H54 (cell line): Measurements from ENCODE around the gene DNAJC18.

Experiments used
- DNase-seq: peaks from one replicate; pipeline ENCODE4 v3.0.0; 2011; ENCODE audit warnings: low spot score, mixed read lengths; ENCODE audit not compliant: insufficient read length
- FAIRE-seq: peaks from 3 replicates; lab custom pipeline; 2011; peaks lifted over from hg19 to GRCh38; lab: Jason Lieb, UNC
- POLR2A ChIP-seq: IDR thresholded peaks from 2 replicates; pipeline ENCODE4 v1.6.1; 2011; ENCODE audit warnings: low read depth, mild to moderate bottlenecking, low read length

DNAJC18 gene

GRCh38 chr5:139378101-139378825 lies 61.1 kb downstream of the DNAJC18 start:
- FAIRE-seq (no peak), DNase-seq (no peak)
- no peak for TF ChIP-seq POLR2A

GRCh38 chr5:139377226-139377625 lies 62.1 kb downstream of the DNAJC18 start:
- DNase-seq (no peak), FAIRE-seq (no peak)
- no peak for TF ChIP-seq POLR2A

GRCh38 chr5:139376364-139376763 lies 63.0 kb downstream of the DNAJC18 start:
- FAIRE-seq (no peak), DNase-seq (no peak)
- no peak for TF ChIP-seq POLR2A

- FAIRE-seq (no peak), DNase-seq (no peak)
- TF ChIP-seq POLR2A, result no peak
These were observed 64.4 kb downstream of the DNAJC18 start for GRCh38 chr5:139374909-139375308.

- no peak for FAIRE-seq
- TF ChIP-seq POLR2A, result no peak
- no peak for DNase-seq
These were observed 67.6 kb downstream of the DNAJC18 start for GRCh38 chr5:139371482-139372435.

GRCh38 chr5:139369181-139369580 lies 70.1 kb downstream of the DNAJC18 start:
- no peak for DNase-seq
- no peak for TF ChIP-seq POLR2A
- FAIRE-seq, result no peak

- no peak for DNase-seq
- TF ChIP-seq POLR2A, result no peak
- FAIRE-seq, result no peak
These were observed 70.7 kb downstream of the DNAJC18 start for GRCh38 chr5:139368613-139369012.

- FAIRE-seq (no peak), DNase-seq (no peak)
- no peak for TF ChIP-seq POLR2A
These were observed 74.9 kb downstream of the DNAJC18 start for GRCh38 chr5:139364466-139364865.

- TF ChIP-seq POLR2A, result no peak
- FAIRE-seq, result no peak
- no peak for DNase-seq
These were observed 75.4 kb downstream of the DNAJC18 start for GRCh38 chr5:139363937-139364336.

- DNase-seq, result no peak
- no peak for FAIRE-seq
- no peak for TF ChIP-seq POLR2A
These were observed 77.4 kb downstream of the DNAJC18 start for GRCh38 chr5:139361835-139362429.

GRCh38 chr5:139360384-139360783 lies 78.9 kb downstream of the DNAJC18 start:
- DNase-seq (no peak), FAIRE-seq (no peak)
- TF ChIP-seq POLR2A, result no peak
